ENCODE measurements around the gene FOXJ3.

DNA sequence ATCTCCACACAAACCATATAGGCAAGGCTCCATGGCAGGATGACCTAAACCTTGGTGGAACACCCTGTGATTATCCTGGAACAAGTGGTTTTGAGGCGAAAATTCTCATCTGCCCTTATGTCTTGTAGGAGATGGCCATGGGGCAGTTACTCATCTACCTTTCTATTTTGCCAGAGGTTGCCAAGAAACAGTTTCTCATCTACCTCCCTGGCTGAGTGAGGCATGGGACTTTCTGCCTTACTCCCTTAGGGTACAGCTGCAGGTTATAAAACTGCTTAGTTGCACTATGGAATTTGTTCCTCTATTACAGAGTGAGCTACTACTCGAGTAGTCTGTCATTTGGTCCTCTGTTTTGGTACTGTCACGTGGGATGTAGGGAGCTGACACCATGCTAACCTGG, 139.2 kb downstream of the FOXJ3 start:
- TF ChIP-seq, protein P1, sequence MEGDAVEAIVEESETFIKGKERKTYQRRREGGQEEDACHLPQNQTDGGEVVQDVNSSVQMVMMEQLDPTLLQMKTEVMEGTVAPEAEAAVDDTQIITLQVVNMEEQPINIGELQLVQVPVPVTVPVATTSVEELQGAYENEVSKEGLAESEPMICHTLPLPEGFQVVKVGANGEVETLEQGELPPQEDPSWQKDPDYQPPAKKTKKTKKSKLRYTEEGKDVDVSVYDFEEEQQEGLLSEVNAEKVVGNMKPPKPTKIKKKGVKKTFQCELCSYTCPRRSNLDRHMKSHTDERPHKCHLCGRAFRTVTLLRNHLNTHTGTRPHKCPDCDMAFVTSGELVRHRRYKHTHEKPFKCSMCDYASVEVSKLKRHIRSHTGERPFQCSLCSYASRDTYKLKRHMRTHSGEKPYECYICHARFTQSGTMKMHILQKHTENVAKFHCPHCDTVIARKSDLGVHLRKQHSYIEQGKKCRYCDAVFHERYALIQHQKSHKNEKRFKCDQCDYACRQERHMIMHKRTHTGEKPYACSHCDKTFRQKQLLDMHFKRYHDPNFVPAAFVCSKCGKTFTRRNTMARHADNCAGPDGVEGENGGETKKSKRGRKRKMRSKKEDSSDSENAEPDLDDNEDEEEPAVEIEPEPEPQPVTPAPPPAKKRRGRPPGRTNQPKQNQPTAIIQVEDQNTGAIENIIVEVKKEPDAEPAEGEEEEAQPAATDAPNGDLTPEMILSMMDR (IDR thresholded peaks at IDR 0.05): no peak
- no peak for TF ChIP-seq POLR2A (IDR thresholded peaks at IDR 0.05)

Measured in uterus (tissue), 2 donors.